GM18508 (cell line): ENCODE results near the gene CCDC57.
"Not testable (repeated sequence)": the region's sequence is repeated elsewhere in the genome, so short reads cannot be mapped to it uniquely, and the experiment has no call there.

ENCODE experiments used
- ATAC-seq: cut with Tn5 transposase; IDR thresholded peaks from one replicate; pipeline ENCODE4 v1.9.1; 2021; ENCODE audit warnings: moderate number of reproducible peaks; ENCODE audit not compliant: insufficient read depth, unreplicated experiment

CCDC57 gene

GRCh38 chr17:82158825-82159224, 53.8 kb downstream of the CCDC57 start:
- ATAC-seq: no peak

DNA sequence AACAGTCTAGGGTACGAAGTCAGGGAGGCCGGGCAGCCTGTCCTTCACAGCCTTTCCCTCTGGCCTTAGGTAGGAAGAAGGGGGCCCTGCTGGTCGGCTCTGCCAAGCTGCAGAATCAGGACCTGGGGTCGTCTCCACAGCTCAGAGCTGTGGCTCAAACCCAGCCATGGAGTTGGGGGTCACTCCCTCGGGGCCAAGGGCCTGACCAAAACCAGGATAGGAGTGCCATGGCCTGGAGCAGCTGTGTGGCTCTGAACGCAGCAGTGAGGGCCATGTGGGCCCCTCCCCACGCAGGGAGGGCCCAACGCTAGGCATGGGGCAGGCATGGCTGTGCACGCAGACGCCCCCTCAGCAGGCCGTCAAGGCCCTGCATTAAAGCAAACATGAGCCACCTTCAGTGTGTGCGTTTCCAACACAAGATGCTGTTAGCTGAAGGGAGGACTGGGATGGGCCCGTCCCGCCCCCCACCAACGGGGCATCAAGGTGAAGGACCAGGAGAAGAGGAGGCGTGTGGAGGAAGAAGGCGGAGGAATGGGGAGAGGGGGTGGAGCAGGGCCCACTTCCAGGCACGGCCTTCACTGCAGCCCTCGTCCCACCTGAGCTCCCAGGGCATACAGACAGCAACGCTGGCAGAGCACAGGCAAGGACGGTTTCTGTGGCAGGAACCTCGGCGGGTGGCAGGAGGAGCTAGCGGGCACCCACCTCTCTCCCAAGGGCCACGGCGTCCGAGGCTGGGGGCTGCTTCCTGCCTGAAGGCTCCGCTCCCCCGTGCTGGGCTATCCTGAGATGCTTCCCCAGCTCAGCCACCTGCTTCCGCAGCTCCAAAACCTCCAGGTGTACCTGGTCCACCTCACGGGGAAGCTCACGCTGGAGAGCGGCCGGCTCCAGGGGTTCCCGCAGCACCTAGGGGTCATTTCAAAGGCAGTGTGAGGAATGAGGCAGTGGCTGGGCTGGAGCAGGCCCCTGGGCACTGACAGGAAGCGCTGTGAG, 55.3 kb downstream of the CCDC57 start:
- no peak for ATAC-seq

DNA sequence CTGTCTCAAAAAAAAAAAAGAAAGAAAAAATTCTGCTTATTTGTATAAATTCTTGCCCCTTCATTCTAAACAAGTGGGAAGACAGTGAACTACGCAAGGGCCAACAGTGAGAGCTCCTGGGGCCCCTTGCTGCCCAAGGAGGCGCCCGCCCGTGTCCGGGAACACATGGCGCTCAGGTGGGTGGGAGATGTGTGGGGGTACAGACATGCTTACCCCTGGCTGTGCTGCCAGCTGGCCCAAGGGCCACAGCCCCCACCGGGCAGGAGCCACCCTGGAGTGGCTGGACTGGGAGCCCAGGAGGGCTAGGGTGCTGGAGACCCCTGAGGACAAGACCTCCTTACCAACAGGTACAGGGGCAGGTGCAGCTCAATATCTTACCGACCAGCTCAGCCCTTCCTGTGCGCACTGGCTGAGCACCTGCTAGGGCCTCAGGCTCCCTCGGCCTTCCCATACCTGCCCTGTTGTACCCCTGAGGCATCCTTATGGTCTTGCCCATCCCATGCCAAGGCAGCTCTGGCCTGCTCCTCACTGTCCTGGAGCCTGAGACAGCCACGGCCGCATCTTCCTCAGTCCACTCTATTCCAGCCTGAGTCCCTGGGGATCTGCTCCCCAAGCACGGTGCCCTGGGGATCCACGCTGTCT, 56.2 kb downstream of the CCDC57 start:
- no peak for ATAC-seq

GRCh38 chr17:82155606-82156005, 57.0 kb downstream of the CCDC57 start:
- no peak for ATAC-seq

DNA sequence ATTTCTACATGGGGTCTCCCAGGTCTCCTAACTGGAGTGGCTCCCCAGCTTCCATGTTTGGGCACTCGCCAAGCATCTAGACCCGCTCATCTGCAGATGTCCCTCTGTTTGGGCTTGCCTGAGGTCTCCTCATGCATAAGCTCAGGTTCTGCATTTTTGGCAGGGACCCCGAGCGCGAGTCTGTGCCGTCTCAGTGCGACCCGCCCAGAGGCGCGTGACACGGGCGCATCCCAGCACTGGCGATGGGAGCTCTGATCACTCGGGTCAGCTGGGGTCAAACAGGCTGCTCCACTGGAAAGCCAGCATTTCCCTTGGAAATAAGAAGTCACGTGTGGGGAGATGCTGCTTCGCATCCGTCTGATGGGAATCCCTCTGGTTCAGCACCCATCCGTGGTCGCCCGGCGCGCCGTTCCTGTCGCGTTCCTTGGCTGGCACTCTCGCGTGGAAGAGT, 57.7 kb downstream of the CCDC57 start:
- no peak for ATAC-seq

- no peak for ATAC-seq
Observed at GRCh38 chr17:82153745-82154375, 58.8 kb downstream of the CCDC57 start.

DNA sequence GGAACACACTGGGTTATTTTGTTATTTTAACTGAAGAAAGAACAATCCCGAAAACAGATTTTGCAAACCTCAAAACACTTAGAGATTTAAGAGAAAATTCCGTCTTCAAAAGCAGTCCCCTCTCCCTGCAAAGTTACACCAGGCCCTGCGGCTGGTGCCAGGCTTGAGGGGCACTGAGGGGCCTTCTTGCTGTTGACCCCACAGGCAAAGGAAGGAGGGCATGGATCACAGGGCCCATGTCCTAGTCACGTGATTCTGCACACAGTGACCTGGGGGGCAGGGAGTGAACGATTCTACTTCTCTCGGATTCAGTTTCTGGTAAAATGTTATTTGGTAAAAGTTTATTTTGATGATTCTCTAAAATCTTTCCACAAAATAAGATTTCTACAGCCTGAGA, 59.3 kb downstream of the CCDC57 start:
- ATAC-seq: no peak

- ATAC-seq: no peak
Observed at GRCh38 chr17:82152556-82153294, 59.9 kb downstream of the CCDC57 start.

DNA sequence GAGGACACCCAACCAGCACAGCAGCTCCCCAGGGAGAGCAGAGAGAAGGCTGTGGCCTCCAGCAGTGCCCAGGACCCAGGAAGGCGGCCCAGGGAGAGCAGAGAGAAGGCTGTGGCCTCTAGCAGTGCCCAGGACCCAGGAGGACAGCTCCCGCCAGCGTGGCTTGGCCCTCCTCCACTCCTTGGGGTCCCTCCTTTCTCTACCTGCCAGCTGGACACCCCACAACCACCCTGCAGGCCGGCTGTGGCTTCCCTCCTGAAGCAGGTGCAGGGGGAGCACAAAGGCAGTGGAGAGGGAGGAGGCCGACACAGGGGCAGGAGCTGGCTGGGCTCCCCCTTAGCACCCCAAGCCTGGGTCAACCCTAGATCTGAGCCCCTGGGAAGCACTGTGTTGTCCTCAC, 60.5 kb downstream of the CCDC57 start:
- no peak for ATAC-seq

DNA sequence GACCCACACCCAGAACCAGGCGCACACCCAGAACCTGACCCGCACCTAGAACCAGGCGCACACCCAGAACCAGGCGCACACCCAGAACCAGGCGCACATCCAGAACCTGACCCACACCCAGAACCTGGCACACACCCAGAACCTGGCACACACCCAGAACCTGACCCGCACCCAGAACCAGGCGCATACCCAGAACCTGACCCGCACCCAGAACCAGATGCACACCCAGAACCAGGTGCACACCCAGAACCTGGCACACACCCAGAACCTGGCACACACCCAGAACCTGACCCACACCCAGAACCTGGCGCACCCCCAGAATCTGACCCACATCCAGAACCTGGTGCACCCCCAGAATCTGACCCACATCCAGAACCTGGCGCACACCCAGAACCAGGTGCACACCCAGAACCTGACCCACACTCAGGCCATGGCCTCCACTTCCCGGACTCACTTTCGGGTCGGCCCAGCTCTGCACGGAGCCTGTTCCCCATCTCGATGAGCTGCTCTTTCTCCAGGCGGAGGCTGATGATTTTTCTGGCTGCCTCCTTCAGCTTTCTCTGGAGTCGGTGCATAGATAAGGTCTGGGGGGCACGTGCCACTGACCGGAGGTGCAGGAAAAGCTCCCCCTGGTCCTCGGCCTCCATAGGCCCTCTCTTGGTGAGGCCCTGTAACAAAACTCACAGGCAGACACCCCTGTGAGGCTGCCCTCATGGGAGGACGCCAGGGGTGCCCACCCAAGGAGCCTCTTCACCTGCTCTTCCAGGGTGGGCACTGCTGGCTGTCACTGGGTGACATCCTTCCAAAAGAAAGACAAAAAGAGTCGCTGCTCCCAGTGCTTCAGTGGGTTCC, 61.3 kb downstream of the CCDC57 start:
- ATAC-seq: no peak

- ATAC-seq: no peak
Observed at GRCh38 chr17:82149401-82150099, 63.1 kb downstream of the CCDC57 start.

DNA sequence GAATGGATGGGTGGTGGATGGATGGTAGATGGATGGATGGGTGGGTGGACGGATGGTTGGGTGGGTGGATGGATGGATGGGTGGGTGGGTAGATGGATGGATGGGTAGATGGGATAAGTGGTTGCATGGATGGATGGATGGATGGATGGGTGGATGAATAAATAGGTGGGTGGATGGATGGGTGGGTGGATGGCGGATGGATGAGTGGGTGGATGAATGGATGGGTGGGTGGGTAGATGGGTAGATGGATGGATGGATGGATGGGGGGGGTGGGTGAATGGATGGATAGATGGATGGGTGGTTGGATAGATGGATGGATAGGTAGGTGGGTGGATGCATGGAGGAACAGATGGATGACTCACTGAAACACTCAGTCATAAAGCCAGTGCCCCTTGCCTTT, 63.6 kb downstream of the CCDC57 start:
- no peak for ATAC-seq

- no peak for ATAC-seq
Observed at GRCh38 chr17:82148011-82148410, 64.6 kb downstream of the CCDC57 start.

DNA sequence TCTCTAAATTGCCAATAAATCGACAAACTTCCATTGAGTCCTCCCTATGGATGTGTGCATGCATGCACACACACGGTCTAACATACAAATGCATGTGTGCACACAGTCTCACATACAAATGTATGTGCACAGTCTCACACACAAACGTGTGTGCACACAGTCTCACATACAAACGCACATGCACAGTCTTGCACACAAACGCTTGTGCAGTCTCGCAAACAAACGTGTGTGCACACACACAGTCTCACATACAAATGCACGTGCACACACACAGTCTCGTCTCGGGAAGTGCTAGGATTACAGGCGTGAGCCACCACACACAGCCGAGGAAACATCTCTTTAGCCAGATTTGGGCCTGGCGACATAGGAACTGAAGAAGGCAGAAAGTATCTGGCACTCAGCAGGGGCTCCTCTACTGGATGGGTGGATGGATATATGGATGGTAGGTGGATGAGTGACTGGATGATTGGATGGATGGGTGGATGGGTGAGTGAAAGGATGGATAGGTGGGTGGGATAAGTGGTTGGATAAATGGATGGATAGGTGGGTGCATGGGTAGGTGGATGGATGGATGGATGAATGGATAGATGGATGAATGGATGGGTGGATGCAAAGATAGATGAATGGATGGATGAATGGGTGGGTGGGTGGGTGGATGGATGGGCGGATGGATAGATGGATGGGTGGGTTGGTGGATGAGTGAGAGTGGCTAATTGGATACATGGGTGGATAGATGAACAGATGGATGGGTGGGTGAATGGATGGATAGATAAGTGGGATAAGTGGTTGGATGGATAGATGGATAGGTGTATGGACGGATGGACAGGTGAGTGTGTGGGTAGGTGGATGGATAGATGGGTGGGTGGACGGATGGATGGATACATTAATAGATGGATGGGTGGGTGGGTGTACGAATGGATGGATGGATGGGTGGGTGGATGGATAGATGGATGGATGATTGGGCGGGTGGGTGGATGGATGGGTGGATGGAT, 65.7 kb downstream of the CCDC57 start:
- no peak for ATAC-seq

GRCh38 chr17:82145550-82146155, 67.0 kb downstream of the CCDC57 start:
- no peak for ATAC-seq

- ATAC-seq: no peak
Observed at GRCh38 chr17:82143333-82143732, 69.3 kb downstream of the CCDC57 start.

DNA sequence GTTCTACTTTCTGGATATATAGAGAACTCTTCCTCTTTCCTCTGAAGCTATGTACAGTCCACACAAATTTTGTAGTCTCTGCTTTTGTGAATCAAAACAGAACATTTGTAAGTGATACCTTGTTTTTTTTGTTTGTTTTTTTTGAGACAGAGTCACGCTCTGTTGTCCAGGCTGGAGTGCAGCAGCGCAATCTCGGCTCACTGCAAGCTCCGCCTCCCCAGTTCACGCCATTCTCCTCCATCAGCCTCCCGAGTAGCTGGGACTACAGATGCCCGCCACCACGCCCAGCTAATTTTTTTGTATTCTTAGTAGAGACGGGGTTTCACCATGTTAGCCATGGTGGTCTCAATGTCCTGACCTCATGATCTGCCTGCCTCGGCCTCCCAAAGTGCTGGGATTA, 72.7 kb downstream of the CCDC57 start:
- not testable (repeated sequence) for ATAC-seq
